GM21515 (cell line): ENCODE measurements around the gene ZNF560.
"Not testable (repeated sequence)": the region's sequence is repeated elsewhere in the genome, so short reads cannot be mapped to it uniquely, and the experiment has no call there.

Experiments used
- ATAC-seq: cut with Tn5 transposase; IDR thresholded peaks from one replicate; pipeline ENCODE4 v1.9.1; 2021; ENCODE audit not compliant: unreplicated experiment

ZNF560 gene

GRCh38 chr19:9498183-9498902 lies at the start of gene ZNF560:
TSS of gene ZNF560 (minus strand) at chr19:9498616. CDS start at chr19:9475313, 23,303 bp downstream.
- ATAC-seq, result no peak

- ATAC-seq, result no peak
Observed at GRCh38 chr19:9547870-9548269, 49.5 kb upstream of the ZNF560 start.

DNA sequence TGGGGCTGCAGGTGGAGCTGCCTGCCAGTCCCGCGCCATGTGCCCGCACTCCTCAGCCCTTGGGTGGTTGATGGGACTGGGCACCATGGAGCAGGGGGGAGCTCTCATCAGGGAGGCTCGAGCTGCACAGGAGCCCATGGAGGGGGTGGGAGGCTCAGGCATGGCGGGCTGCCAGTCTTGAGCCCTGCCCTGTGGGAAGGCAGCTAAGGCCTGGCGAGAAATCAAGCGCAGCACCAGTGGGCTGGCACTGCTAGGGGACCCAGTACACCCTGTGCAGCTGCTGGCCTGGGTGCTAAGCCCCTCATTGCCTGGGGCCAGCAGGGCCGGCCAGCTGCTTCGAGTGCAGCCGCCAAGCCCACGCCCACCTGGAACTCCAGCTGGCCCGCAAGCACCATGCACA lies 42.9 kb upstream of the ZNF560 start:
- not testable (repeated sequence) for ATAC-seq

- ATAC-seq, result not testable (repeated sequence)
Observed at GRCh38 chr19:9539921-9540320, 41.5 kb upstream of the ZNF560 start.

DNA sequence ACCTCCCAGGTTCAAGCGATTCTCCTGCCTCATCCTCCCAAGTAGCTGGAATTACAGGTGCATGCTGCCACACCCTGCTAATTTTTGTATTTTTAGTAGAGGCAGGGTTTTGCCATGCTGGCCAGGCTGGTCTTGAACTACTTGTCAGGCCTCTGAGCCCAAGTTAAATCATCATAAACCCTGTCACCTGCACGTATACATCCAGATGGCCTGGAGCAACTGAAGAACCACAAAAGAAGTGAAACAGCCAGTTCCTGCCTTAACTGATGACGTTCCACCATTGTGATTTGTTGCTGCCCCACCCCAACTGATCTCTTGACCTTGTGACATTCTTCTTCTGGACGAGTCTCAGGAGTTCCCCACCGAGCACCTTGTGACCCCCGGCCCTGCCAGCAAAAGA lies 40.8 kb upstream of the ZNF560 start:
- not testable (repeated sequence) for ATAC-seq

- peak; percentile 74 for ATAC-seq
Observed at GRCh38 chr19:9538183-9539058, 40.0 kb upstream of the ZNF560 start, which contains the start of gene ZNF426. TSS of gene ZNF426 (minus strand) at chr19:9538645. CDS start at chr19:9536232, 2,413 bp downstream.

DNA sequence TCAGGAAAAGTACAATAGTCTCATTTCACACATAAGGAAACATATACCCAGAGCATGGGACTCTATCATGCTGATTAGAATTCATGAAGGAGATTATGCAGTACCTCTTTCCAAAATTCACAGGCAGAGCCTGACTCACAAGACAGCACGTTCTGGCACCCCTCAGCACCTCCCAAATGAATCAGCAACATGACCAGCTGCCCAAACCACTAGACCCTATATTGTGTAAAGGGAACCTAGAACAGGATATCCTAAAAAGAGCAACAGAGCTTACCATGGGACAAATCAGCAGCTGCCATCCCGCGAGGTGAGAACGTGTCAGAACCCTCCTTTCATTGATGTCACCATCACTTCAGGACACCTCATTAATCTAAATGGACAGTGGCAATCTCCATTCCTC lies 37.5 kb upstream of the ZNF560 start:
- no peak for ATAC-seq

- ATAC-seq, result no peak
Observed at GRCh38 chr19:9531933-9532332, 33.5 kb upstream of the ZNF560 start.

- no peak for ATAC-seq
Observed at GRCh38 chr19:9528757-9529336, 30.4 kb upstream of the ZNF560 start.

GRCh38 chr19:9523885-9524474 lies 25.6 kb upstream of the ZNF560 start:
- ATAC-seq, result no peak

GRCh38 chr19:9507285-9507684 lies 8.9 kb upstream of the ZNF560 start:
- ATAC-seq, result no peak

DNA sequence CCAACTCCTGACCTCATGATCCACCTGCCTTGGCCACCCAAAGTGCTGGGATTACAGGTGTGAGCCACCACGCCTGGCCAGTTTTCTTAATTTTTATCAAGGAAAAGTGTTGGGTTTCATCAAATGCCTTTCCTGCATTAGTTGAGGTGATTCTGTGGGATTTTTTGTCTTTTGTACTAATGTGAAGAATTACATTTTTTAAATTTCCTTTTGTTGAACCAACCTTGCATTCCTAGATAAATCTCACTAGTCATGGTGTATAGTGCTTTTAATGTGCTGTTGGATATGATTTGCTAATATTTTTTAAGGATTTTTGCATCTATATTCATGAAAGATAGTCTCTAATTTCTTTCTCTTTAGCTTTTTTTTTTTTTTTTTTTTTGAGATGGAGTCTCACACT lies 2.4 kb upstream of the ZNF560 start:
- no peak for ATAC-seq

DNA sequence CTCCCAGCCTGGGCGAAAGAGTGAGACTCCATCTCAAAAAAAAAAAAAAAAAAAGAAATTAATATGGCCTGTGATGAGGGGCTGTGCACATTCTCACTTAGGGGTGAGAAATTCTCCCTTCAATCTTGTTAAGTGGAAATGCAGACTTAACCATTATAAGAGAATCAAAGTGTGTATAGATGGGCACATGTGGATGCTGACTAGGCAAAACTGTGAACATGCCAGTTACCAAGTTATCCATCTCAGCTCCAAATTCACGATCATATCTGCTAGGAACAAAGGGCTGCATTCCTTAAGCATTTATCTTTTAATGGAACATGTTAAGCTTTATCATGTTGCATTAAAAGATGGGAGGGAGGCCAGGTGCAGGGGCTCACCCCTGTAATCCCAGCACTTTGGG lies 4.3 kb downstream of the ZNF560 start:
- no peak for ATAC-seq

- ATAC-seq, result no peak
Observed at GRCh38 chr19:9487016-9487415, 11.4 kb downstream of the ZNF560 start.

- ATAC-seq, result no peak
Observed at GRCh38 chr19:9485140-9485539, 13.3 kb downstream of the ZNF560 start.

DNA sequence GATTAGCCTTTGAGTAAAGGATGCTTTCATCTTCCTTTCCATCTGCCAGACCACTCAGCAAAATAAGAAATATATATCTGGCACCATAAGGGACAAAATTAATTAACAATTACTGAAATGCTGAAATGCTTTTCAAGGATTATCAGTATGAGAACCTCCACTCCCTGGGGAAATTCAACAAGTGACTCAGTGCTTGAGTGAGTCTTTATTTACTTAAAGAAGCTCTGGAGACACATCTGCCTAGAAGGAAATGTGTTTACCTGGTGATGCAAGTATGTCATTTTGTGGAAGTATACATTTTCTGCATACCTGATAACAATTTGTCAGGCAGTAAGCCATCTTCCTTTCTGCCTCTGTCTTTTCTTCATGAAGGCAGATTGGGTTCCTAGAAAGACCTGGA lies 23.4 kb downstream of the ZNF560 start:
- ATAC-seq, result no peak

GRCh38 chr19:9467161-9467560 lies 31.3 kb downstream of the ZNF560 start:
- no peak for ATAC-seq

DNA sequence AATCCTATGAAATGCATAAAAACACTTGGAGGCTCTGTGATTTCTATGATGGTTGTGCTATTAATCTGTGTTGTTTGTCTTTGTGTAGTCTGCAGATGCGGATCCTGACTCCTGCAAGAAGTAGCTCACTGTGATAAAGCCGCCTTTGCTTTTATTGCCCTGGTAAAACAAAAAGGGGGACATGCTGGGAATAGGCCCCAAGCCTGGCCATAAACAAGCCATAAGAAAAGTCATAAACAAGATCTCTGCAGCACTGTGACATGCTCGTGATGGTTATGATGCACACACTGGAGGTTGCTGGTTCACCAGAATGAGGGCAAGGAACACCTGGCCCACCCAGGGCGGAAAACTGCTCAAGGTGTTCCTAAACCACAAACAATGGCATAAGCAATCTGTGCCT lies 36.5 kb downstream of the ZNF560 start:
- no peak for ATAC-seq

DNA sequence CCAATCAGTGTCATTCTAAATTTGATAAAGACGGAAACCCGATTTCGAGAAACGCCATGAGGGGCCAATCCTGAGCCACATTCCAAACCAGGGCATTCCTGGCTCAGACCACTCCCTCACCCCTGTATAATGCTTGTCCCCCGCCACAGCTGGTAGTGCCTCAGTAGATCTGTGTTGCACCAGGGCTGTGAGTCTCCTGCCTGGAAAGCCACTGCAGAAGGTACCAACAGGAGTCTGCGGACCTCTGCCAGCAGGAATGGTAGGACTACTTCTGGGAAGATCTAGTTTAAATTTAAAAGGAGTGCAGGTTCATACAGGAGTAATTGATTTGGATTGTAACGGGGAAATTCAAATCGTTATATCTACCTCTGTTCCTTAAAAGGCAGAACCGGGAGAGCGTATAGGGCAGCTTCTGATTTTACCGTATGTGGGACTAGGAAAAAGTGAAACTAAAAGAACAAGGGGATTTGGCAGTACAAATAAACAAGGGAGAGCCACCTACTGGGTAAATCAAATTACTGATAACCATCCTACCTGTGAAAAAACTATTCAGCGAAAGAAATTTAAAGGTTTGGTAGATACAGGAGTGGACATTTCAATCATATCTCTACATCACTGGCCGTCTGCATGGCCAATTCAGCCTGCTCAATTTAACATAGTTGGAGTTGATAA lies 42.3 kb downstream of the ZNF560 start:
- no peak for ATAC-seq

GRCh38 chr19:9453953-9454352 lies 44.5 kb downstream of the ZNF560 start:
- ATAC-seq, result no peak

GRCh38 chr19:9445037-9445436 lies 53.4 kb downstream of the ZNF560 start:
- no peak for ATAC-seq
